ENCODE data around the gene ARID1A.

DNA sequence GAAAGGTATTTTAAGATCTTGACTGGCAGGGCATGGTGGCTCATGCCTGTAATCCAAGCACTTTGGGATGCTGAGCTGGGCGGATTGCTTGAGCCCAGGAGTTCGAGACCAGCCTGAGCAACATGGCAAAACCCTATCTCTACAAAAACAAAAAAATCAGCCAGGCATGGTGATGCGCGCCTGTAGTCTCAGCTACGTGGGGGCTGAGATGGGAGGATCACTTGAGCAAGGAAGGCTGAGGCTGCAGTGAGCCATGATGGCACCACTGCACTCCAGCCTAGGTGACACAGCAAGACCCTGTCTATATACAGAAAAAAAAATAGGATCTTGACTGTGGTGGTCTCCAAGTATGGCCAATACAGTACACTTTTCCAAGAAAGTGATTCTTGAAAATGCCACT lies 16.0 kb downstream of the ARID1A start:
- TF ChIP-seq POLR2A (IDR thresholded peaks at IDR 0.05; ENCODE audit: low read length) (no peak), GATA1 (IDR thresholded peaks at IDR 0.05; ENCODE audit: low read depth, low read length) (no peak)
